Measurements from ENCODE around the gene IGFL2. TPM values are rescaled to one million over a fixed set of nuclear protein-coding genes. Genes with fewer than 3 reads are reported as not detected.
"Not testable (repeated sequence)": the region's sequence is repeated elsewhere in the genome, so short reads cannot be mapped to it uniquely, and the experiment has no call there.

Gene IGFL2
- total and polyA plus RNA-seq, 4 donors: 0.08 TPM; not detected in 3

DNA sequence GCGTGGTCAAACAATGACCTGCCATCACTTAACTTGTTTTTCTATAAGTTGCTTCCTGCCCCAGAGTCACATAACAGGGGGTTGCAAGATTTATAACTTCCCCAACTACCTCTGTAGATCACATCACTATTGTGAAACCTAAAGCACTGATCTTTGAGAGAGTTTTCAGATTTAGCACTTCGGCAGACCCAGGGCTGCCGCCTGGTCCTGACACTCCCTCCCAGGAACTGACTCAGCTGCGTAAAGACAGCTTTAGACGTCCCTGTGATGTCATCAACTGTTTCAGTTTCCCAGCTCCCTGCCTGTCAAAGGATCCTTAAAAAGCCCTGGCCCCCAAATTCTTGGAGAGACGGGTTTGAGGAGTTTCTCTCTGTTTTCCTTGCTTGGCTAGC lies 33.3 kb downstream of the IGFL2 start (continued):
- TF ChIP-seq GABPA (IDR thresholded peaks at IDR 0.05 in 1 of 2, conservative IDR thresholded peaks at IDR 0.05 in 1 of 2): no peak

DNA sequence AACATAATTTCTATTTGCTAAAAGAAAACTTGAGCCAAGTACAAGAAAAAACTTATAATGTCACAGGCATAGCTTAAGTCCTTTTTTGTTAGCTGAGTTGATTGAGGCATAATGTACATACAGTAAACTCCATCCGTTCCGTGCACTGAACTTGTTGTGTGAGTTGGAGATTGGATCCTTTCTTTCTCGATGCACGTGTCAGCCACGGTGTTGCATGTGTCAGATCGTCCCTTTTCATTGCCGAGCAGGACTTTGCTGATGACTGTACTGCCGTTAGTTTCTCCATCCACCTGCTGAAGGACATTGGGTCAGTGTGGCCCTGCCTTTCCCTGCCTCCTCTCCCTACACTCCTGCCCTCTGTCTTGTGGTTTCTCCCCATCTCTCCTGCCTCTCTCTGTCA lies 34.4 kb downstream of the IGFL2 start:
- no peaks in the 10 kb centered on the region for H3K36me3 ChIP-seq (ENCODE audit: control insufficient read depth in 4 of 4, insufficient read depth in 3 of 4, low read depth in 1 of 4, low read length in 3 of 4)
- DNase-seq (ENCODE audit: low spot score): no peak
- TF ChIP-seq RAD21 (IDR thresholded peaks at IDR 0.05) (no peak), HNF4A (conservative IDR thresholded peaks at IDR 0.05) (no peak), FOXA2 (IDR thresholded peaks at IDR 0.05) (no peak), JUND (IDR thresholded peaks at IDR 0.05) (no peak), EGR1 (IDR thresholded peaks at IDR 0.05; ENCODE audit: low read depth in 2 of 2) (no peak), HNF4G (IDR thresholded peaks at IDR 0.05) (no peak), RXRA (IDR thresholded peaks at IDR 0.05) (no peak), FOXA1 (IDR thresholded peaks at IDR 0.05) (no peak), GABPA (IDR thresholded peaks at IDR 0.05 in 1 of 2, conservative IDR thresholded peaks at IDR 0.05 in 1 of 2) (no peak), SP1 (IDR thresholded peaks at IDR 0.05) (no peak), YY1 (IDR thresholded peaks at IDR 0.05) (no peak), NR2F2 (IDR thresholded peaks at IDR 0.05) (no peak)
- TF ChIP-seq, protein P1, sequence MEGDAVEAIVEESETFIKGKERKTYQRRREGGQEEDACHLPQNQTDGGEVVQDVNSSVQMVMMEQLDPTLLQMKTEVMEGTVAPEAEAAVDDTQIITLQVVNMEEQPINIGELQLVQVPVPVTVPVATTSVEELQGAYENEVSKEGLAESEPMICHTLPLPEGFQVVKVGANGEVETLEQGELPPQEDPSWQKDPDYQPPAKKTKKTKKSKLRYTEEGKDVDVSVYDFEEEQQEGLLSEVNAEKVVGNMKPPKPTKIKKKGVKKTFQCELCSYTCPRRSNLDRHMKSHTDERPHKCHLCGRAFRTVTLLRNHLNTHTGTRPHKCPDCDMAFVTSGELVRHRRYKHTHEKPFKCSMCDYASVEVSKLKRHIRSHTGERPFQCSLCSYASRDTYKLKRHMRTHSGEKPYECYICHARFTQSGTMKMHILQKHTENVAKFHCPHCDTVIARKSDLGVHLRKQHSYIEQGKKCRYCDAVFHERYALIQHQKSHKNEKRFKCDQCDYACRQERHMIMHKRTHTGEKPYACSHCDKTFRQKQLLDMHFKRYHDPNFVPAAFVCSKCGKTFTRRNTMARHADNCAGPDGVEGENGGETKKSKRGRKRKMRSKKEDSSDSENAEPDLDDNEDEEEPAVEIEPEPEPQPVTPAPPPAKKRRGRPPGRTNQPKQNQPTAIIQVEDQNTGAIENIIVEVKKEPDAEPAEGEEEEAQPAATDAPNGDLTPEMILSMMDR (IDR thresholded peaks at IDR 0.05; ENCODE audit: low read depth, low read length, missing input control): no peak
- TF ChIP-seq, protein P2, sequence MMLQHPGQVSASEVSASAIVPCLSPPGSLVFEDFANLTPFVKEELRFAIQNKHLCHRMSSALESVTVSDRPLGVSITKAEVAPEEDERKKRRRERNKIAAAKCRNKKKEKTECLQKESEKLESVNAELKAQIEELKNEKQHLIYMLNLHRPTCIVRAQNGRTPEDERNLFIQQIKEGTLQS (IDR thresholded peaks at IDR 0.05): no peak
- TF ChIP-seq, protein P3, sequence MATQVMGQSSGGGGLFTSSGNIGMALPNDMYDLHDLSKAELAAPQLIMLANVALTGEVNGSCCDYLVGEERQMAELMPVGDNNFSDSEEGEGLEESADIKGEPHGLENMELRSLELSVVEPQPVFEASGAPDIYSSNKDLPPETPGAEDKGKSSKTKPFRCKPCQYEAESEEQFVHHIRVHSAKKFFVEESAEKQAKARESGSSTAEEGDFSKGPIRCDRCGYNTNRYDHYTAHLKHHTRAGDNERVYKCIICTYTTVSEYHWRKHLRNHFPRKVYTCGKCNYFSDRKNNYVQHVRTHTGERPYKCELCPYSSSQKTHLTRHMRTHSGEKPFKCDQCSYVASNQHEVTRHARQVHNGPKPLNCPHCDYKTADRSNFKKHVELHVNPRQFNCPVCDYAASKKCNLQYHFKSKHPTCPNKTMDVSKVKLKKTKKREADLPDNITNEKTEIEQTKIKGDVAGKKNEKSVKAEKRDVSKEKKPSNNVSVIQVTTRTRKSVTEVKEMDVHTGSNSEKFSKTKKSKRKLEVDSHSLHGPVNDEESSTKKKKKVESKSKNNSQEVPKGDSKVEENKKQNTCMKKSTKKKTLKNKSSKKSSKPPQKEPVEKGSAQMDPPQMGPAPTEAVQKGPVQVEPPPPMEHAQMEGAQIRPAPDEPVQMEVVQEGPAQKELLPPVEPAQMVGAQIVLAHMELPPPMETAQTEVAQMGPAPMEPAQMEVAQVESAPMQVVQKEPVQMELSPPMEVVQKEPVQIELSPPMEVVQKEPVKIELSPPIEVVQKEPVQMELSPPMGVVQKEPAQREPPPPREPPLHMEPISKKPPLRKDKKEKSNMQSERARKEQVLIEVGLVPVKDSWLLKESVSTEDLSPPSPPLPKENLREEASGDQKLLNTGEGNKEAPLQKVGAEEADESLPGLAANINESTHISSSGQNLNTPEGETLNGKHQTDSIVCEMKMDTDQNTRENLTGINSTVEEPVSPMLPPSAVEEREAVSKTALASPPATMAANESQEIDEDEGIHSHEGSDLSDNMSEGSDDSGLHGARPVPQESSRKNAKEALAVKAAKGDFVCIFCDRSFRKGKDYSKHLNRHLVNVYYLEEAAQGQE (IDR thresholded peaks at IDR 0.05): no peak
- TF ChIP-seq, protein P4, sequence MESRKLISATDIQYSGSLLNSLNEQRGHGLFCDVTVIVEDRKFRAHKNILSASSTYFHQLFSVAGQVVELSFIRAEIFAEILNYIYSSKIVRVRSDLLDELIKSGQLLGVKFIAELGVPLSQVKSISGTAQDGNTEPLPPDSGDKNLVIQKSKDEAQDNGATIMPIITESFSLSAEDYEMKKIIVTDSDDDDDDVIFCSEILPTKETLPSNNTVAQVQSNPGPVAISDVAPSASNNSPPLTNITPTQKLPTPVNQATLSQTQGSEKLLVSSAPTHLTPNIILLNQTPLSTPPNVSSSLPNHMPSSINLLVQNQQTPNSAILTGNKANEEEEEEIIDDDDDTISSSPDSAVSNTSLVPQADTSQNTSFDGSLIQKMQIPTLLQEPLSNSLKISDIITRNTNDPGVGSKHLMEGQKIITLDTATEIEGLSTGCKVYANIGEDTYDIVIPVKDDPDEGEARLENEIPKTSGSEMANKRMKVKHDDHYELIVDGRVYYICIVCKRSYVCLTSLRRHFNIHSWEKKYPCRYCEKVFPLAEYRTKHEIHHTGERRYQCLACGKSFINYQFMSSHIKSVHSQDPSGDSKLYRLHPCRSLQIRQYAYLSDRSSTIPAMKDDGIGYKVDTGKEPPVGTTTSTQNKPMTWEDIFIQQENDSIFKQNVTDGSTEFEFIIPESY (IDR thresholded peaks at IDR 0.05): no peak
- TF ChIP-seq, protein P5, sequence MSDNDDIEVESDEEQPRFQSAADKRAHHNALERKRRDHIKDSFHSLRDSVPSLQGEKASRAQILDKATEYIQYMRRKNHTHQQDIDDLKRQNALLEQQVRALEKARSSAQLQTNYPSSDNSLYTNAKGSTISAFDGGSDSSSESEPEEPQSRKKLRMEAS (IDR thresholded peaks at IDR 0.05): no peak
- 87% methylated on average over 8 of the region's 8 CpGs for WGBS
- no peak overlapping the region for H3K4me3 ChIP-seq (ENCODE audit: low read depth in 1 of 3, low read length in 3 of 3)
- no peak overlapping the region for H3K9ac ChIP-seq (ENCODE audit: low read depth in 1 of 2, low read length in 2 of 2)
- H3K27me3 ChIP-seq (ENCODE audit: control insufficient read depth in 4 of 4, insufficient read depth in 4 of 4, low read length in 3 of 4): no peaks in the 10 kb centered on the region
- H3K9me3 ChIP-seq (ENCODE audit: control insufficient read depth in 4 of 4, low read length in 3 of 4): no peaks in the 10 kb centered on the region
- no peak overlapping the region for H3K27ac ChIP-seq (ENCODE audit: low read depth in 1 of 2, low read length in 2 of 2)
- H3K4me1 ChIP-seq (ENCODE audit: control insufficient read depth in 4 of 4, insufficient read depth in 4 of 4, low read length in 3 of 4): no peaks in the 10 kb centered on the region

DNA sequence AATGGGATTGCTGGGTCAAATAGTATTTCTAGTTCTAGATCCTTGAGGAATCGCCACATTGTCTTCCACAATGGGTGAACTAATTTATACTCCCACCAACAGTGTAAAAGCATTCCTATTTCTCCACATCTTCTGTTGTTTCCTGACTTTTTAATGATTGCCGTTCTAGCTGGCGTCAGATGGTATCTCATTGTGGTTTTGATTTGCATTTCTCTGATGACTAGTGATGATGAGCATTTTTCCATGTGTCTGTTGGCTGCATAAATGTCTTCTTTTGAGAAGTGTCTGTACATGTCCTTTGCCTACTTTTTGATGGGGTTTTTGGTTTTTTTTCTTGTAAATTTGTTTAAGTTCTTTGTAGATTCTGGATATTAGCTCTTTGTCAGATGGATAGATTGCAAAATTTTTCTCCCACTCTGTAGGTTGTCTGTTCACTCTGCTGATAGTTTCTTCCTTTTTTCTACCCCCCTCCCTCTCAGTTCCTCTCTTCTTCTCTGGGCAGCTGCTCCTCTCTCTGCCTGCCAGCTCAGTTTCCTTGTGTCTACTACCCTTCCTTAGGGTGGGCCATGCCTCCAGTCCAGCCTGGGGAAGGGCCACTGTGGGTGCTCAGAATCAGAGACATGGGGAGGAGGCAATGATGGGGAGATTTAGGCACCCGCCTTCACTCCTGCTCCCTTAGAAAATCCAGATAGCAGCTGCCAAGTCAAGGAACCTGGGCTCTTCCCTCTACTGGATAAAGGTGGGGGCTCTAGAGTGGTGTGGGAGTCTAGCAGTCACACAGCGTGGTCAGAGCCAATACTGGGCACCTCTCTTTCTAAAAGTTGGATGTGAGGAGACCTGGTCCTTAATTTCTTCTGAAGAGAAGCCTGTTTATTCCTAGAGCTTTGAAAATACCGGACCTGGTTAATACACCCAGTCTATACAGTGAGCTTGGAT lies 37.0 kb downstream of the IGFL2 start:
- not testable (repeated sequence) for H3K27ac ChIP-seq (ENCODE audit: low read depth in 1 of 2, low read length in 2 of 2); H3K4me1 ChIP-seq (ENCODE audit: control insufficient read depth in 4 of 4, insufficient read depth in 4 of 4, low read length in 3 of 4); H3K9me3 ChIP-seq (ENCODE audit: control insufficient read depth in 4 of 4, low read length in 3 of 4); H3K4me3 ChIP-seq (ENCODE audit: low read depth in 1 of 3, low read length in 3 of 3); H3K36me3 ChIP-seq (ENCODE audit: control insufficient read depth in 4 of 4, insufficient read depth in 3 of 4, low read depth in 1 of 4, low read length in 3 of 4); DNase-seq (ENCODE audit: low spot score); H3K9ac ChIP-seq (ENCODE audit: low read depth in 1 of 2, low read length in 2 of 2); H3K27me3 ChIP-seq (ENCODE audit: control insufficient read depth in 4 of 4, insufficient read depth in 4 of 4, low read length in 3 of 4)
- 84% methylated on average over 6 of the region's 6 CpGs for WGBS
